Measurements from ENCODE around the gene DCLK3. TPM values are rescaled to one million over a fixed set of nuclear protein-coding genes. Genes with fewer than 3 reads are reported as not detected.

Gene DCLK3
- total RNA-seq, 1 experiment from 2014 or later, result 0.55 TPM

DNA sequence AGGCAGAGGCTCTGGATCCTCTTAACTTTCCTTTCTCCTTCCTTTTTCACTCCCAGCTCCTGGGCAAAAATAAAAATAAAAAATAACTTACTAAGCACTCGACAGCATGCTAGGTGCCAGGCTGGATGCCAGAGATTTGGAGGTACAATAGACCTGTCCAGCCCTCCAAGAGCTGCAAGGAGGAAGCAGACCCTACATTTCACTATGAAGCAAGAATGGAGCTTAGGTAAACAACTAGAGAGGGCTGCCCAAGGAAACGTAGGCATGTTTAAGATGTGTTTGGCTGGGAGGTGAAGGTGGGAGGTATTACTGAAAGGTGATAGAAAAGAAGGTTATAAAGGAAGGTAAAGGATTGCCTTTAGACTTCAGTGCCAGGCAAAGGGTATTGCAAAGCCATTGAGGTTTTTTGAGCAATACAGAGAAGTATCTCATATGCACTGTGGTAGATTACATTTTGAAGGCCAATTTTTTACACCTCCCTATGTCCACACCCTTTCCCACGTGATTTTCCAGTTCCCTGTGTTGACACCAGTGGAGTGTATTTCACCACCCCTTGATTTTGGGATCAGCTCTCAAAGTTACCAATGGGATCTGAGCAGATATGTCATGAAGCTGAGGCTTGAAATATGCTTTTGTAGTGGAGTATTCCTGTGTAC lies 69.1 kb downstream of the DCLK3 start (continued):
- no peak for TF ChIP-seq GRHL2 (CRISPR knock-in tag; IDR thresholded peaks at IDR 0.05; ENCODE audit: insufficient replicate concordance, severe bottlenecking)
- no peak for TF ChIP-seq EMX1 (CRISPR knock-in tag; IDR thresholded peaks at IDR 0.05)

DNA sequence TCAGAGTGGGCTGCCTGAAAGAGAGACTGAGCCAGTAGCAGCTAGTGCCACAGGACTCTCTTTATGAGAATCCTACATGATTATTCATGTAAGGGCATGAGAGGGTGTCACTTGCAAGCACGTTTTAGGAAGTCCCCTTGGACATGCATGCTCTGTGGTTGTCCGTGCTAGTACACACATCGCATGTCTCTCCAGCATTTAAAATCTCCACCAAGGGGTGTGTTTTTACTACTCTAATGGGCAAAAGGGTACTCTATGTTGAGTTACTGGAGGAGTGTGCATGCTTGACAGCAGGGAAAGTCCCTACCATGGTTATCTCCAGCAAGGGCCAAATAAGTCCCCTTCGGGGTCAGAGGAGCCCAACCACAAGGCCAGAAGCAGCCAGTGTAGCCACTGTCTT lies 70.7 kb downstream of the DCLK3 start:
- no peak overlapping the region for H3K4me3 Mint-ChIP-seq
- no peak for ATAC-seq
- TF ChIP-seq, protein P1, sequence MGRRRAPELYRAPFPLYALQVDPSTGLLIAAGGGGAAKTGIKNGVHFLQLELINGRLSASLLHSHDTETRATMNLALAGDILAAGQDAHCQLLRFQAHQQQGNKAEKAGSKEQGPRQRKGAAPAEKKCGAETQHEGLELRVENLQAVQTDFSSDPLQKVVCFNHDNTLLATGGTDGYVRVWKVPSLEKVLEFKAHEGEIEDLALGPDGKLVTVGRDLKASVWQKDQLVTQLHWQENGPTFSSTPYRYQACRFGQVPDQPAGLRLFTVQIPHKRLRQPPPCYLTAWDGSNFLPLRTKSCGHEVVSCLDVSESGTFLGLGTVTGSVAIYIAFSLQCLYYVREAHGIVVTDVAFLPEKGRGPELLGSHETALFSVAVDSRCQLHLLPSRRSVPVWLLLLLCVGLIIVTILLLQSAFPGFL (CRISPR knock-in tag; IDR thresholded peaks at IDR 0.05; ENCODE audit: borderline replicate concordance), result no peak
- TF ChIP-seq, protein P2, sequence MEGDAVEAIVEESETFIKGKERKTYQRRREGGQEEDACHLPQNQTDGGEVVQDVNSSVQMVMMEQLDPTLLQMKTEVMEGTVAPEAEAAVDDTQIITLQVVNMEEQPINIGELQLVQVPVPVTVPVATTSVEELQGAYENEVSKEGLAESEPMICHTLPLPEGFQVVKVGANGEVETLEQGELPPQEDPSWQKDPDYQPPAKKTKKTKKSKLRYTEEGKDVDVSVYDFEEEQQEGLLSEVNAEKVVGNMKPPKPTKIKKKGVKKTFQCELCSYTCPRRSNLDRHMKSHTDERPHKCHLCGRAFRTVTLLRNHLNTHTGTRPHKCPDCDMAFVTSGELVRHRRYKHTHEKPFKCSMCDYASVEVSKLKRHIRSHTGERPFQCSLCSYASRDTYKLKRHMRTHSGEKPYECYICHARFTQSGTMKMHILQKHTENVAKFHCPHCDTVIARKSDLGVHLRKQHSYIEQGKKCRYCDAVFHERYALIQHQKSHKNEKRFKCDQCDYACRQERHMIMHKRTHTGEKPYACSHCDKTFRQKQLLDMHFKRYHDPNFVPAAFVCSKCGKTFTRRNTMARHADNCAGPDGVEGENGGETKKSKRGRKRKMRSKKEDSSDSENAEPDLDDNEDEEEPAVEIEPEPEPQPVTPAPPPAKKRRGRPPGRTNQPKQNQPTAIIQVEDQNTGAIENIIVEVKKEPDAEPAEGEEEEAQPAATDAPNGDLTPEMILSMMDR (IDR thresholded peaks at IDR 0.05), result no peak
- TF ChIP-seq, protein P3, sequence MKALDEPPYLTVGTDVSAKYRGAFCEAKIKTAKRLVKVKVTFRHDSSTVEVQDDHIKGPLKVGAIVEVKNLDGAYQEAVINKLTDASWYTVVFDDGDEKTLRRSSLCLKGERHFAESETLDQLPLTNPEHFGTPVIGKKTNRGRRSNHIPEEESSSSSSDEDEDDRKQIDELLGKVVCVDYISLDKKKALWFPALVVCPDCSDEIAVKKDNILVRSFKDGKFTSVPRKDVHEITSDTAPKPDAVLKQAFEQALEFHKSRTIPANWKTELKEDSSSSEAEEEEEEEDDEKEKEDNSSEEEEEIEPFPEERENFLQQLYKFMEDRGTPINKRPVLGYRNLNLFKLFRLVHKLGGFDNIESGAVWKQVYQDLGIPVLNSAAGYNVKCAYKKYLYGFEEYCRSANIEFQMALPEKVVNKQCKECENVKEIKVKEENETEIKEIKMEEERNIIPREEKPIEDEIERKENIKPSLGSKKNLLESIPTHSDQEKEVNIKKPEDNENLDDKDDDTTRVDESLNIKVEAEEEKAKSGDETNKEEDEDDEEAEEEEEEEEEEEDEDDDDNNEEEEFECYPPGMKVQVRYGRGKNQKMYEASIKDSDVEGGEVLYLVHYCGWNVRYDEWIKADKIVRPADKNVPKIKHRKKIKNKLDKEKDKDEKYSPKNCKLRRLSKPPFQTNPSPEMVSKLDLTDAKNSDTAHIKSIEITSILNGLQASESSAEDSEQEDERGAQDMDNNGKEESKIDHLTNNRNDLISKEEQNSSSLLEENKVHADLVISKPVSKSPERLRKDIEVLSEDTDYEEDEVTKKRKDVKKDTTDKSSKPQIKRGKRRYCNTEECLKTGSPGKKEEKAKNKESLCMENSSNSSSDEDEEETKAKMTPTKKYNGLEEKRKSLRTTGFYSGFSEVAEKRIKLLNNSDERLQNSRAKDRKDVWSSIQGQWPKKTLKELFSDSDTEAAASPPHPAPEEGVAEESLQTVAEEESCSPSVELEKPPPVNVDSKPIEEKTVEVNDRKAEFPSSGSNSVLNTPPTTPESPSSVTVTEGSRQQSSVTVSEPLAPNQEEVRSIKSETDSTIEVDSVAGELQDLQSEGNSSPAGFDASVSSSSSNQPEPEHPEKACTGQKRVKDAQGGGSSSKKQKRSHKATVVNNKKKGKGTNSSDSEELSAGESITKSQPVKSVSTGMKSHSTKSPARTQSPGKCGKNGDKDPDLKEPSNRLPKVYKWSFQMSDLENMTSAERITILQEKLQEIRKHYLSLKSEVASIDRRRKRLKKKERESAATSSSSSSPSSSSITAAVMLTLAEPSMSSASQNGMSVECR (CRISPR knock-in tag; IDR thresholded peaks at IDR 0.05; ENCODE audit: borderline replicate concordance), result no peak
- TF ChIP-seq, protein P4, sequence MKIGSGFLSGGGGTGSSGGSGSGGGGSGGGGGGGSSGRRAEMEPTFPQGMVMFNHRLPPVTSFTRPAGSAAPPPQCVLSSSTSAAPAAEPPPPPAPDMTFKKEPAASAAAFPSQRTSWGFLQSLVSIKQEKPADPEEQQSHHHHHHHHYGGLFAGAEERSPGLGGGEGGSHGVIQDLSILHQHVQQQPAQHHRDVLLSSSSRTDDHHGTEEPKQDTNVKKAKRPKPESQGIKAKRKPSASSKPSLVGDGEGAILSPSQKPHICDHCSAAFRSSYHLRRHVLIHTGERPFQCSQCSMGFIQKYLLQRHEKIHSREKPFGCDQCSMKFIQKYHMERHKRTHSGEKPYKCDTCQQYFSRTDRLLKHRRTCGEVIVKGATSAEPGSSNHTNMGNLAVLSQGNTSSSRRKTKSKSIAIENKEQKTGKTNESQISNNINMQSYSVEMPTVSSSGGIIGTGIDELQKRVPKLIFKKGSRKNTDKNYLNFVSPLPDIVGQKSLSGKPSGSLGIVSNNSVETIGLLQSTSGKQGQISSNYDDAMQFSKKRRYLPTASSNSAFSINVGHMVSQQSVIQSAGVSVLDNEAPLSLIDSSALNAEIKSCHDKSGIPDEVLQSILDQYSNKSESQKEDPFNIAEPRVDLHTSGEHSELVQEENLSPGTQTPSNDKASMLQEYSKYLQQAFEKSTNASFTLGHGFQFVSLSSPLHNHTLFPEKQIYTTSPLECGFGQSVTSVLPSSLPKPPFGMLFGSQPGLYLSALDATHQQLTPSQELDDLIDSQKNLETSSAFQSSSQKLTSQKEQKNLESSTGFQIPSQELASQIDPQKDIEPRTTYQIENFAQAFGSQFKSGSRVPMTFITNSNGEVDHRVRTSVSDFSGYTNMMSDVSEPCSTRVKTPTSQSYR (CRISPR knock-in tag; IDR thresholded peaks at IDR 0.05), result no peak
- no peak for TF ChIP-seq ZNF219 (CRISPR knock-in tag; IDR thresholded peaks at IDR 0.05; ENCODE audit: borderline replicate concordance)
- TF ChIP-seq MXD4 (CRISPR knock-in tag; IDR thresholded peaks at IDR 0.05; ENCODE audit: borderline replicate concordance), result no peak
- TF ChIP-seq, protein P5, sequence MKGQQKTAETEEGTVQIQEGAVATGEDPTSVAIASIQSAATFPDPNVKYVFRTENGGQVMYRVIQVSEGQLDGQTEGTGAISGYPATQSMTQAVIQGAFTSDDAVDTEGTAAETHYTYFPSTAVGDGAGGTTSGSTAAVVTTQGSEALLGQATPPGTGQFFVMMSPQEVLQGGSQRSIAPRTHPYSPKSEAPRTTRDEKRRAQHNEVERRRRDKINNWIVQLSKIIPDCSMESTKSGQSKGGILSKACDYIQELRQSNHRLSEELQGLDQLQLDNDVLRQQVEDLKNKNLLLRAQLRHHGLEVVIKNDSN (CRISPR knock-in tag; IDR thresholded peaks at IDR 0.05), result no peak
- no peak for TF ChIP-seq ATF1 (CRISPR knock-in tag; IDR thresholded peaks at IDR 0.05)
- TF ChIP-seq, protein P6, sequence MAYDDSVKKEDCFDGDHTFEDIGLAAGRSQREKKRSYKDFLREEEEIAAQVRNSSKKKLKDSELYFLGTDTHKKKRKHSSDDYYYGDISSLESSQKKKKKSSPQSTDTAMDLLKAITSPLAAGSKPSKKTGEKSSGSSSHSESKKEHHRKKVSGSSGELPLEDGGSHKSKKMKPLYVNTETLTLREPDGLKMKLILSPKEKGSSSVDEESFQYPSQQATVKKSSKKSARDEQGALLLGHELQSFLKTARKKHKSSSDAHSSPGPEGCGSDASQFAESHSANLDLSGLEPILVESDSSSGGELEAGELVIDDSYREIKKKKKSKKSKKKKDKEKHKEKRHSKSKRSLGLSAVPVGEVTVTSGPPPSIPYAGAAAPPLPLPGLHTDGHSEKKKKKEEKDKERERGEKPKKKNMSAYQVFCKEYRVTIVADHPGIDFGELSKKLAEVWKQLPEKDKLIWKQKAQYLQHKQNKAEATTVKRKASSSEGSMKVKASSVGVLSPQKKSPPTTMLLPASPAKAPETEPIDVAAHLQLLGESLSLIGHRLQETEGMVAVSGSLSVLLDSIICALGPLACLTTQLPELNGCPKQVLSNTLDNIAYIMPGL (CRISPR knock-in tag; IDR thresholded peaks at IDR 0.05), result no peak
- TF ChIP-seq ZNF396 (CRISPR knock-in tag; IDR thresholded peaks at IDR 0.05; ENCODE audit: borderline replicate concordance), result no peak
- TF ChIP-seq, protein P7, sequence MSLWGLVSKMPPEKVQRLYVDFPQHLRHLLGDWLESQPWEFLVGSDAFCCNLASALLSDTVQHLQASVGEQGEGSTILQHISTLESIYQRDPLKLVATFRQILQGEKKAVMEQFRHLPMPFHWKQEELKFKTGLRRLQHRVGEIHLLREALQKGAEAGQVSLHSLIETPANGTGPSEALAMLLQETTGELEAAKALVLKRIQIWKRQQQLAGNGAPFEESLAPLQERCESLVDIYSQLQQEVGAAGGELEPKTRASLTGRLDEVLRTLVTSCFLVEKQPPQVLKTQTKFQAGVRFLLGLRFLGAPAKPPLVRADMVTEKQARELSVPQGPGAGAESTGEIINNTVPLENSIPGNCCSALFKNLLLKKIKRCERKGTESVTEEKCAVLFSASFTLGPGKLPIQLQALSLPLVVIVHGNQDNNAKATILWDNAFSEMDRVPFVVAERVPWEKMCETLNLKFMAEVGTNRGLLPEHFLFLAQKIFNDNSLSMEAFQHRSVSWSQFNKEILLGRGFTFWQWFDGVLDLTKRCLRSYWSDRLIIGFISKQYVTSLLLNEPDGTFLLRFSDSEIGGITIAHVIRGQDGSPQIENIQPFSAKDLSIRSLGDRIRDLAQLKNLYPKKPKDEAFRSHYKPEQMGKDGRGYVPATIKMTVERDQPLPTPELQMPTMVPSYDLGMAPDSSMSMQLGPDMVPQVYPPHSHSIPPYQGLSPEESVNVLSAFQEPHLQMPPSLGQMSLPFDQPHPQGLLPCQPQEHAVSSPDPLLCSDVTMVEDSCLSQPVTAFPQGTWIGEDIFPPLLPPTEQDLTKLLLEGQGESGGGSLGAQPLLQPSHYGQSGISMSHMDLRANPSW (CRISPR knock-in tag; conservative IDR thresholded peaks at IDR 0.05; ENCODE audit: low read depth), result no peak
- TF ChIP-seq, protein P8, sequence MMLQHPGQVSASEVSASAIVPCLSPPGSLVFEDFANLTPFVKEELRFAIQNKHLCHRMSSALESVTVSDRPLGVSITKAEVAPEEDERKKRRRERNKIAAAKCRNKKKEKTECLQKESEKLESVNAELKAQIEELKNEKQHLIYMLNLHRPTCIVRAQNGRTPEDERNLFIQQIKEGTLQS (CRISPR knock-in tag; conservative IDR thresholded peaks at IDR 0.05), result no peak
- TF ChIP-seq, protein P9, sequence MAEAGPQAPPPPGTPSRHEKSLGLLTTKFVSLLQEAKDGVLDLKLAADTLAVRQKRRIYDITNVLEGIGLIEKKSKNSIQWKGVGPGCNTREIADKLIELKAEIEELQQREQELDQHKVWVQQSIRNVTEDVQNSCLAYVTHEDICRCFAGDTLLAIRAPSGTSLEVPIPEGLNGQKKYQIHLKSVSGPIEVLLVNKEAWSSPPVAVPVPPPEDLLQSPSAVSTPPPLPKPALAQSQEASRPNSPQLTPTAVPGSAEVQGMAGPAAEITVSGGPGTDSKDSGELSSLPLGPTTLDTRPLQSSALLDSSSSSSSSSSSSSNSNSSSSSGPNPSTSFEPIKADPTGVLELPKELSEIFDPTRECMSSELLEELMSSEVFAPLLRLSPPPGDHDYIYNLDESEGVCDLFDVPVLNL (CRISPR knock-in tag; IDR thresholded peaks at IDR 0.05; ENCODE audit: borderline replicate concordance, low read depth), result no peak
- TF ChIP-seq NR1H2 (CRISPR knock-in tag; IDR thresholded peaks at IDR 0.05), result no peak
- no peak for TF ChIP-seq RELA (CRISPR knock-in tag; IDR thresholded peaks at IDR 0.05; ENCODE audit: borderline replicate concordance)

More for the DNA sequence above, 70.7 kb downstream of the DCLK3 start:
- Mint-ChIP-seq H3K9me3 (peaks cover 16% of the 10 kb centered on the region), H3K4me1 (peaks cover 6% of the 10 kb centered on the region), H3K36me3 (peaks cover 4% of the 10 kb centered on the region), H3K27me3 (ENCODE audit: low read depth) (no peaks in the 10 kb centered on the region), H3K27ac (no peak overlapping the region)
- ChIA-PET CTCF (interaction anchor here (0.9 kb wide), 1 partner anchor 728 kb away, joined by 3 read pairs; no protein-coding TSS in a partner anchor), POLR2A (no interaction called here)
- DNase-seq (ENCODE audit: low spot score), result no peak

Data from WTC11 (cell line).